Measurements from ENCODE around the gene OR5P2. TPM values are rescaled to one million over a fixed set of nuclear protein-coding genes. Genes with fewer than 3 reads are reported as not detected.
"Not testable (repeated sequence)": the region's sequence is repeated elsewhere in the genome, so short reads cannot be mapped to it uniquely, and the experiment has no call there.

OR5P2 gene
- not detected for total RNA-seq

GRCh38 chr11:7796842-7797241, at the start of gene OR5P2:
Gene OR5P2, minus strand, starts transcription at chr11:7796942. Its CDS starts 0 bp downstream, at chr11:7796942.
- DNase-seq = no peak

GRCh38 chr11:7846003-7846402, 49.3 kb upstream of the OR5P2 start:
- no peak for DNase-seq

- no peak for DNase-seq
Observed at GRCh38 chr11:7844986-7845385, 48.2 kb upstream of the OR5P2 start.

- no peak for DNase-seq
Observed at GRCh38 chr11:7844521-7844920, 47.8 kb upstream of the OR5P2 start.

- DNase-seq = no peak
Observed at GRCh38 chr11:7840578-7840977, 43.8 kb upstream of the OR5P2 start.

GRCh38 chr11:7833527-7833926, 36.8 kb upstream of the OR5P2 start:
- DNase-seq = no peak

GRCh38 chr11:7830740-7831139, 34.0 kb upstream of the OR5P2 start, which contains the start of gene OR5P3:
Gene OR5P3, minus strand, starts transcription at chr11:7830840.
- DNase-seq = no peak

GRCh38 chr11:7826324-7826723, 29.6 kb upstream of the OR5P2 start:
- no peak for DNase-seq

- DNase-seq = not testable (repeated sequence)
Observed at GRCh38 chr11:7820417-7820816, 23.7 kb upstream of the OR5P2 start.

GRCh38 chr11:7814897-7815296, 18.2 kb upstream of the OR5P2 start:
- DNase-seq = not testable (repeated sequence)

GRCh38 chr11:7810301-7810700, 13.6 kb upstream of the OR5P2 start:
- not testable (repeated sequence) for DNase-seq

GRCh38 chr11:7793233-7793632, 3.5 kb downstream of the OR5P2 start:
- no peak for DNase-seq

- no peak for DNase-seq
Observed at GRCh38 chr11:7787239-7787638, 9.5 kb downstream of the OR5P2 start.

- no peak for DNase-seq
Observed at GRCh38 chr11:7775689-7776088, 21.1 kb downstream of the OR5P2 start.

- DNase-seq = not testable (repeated sequence)
Observed at GRCh38 chr11:7764301-7764700, 32.4 kb downstream of the OR5P2 start.

- DNase-seq = no peak
Observed at GRCh38 chr11:7759010-7759409, 37.7 kb downstream of the OR5P2 start.

- no peak for DNase-seq
Observed at GRCh38 chr11:7749456-7749855, 47.3 kb downstream of the OR5P2 start.

Other genes with a start within 250 kb of the OR5P2 start
- gene CYB5R2, start 123.4 kb downstream of the OR5P2 start, total RNA-seq = 13.8 TPM
- 1.2 TPM for gene OVCH2, start 90.5 kb downstream of the OR5P2 start, total RNA-seq
- 0.59 TPM for gene OR5P3, start 33.9 kb upstream of the OR5P2 start, total RNA-seq
- gene OR10A6, start 134.3 kb upstream of the OR5P2 start, total RNA-seq = not detected
- not detected for gene OR10A3, start 144.8 kb upstream of the OR5P2 start, total RNA-seq
- gene NLRP10, start 168.5 kb upstream of the OR5P2 start, total RNA-seq = 5.0 TPM
- 122 TPM for gene EIF3F, start 190.4 kb upstream of the OR5P2 start, total RNA-seq